ENCODE results near the gene PODXL2.

DNA sequence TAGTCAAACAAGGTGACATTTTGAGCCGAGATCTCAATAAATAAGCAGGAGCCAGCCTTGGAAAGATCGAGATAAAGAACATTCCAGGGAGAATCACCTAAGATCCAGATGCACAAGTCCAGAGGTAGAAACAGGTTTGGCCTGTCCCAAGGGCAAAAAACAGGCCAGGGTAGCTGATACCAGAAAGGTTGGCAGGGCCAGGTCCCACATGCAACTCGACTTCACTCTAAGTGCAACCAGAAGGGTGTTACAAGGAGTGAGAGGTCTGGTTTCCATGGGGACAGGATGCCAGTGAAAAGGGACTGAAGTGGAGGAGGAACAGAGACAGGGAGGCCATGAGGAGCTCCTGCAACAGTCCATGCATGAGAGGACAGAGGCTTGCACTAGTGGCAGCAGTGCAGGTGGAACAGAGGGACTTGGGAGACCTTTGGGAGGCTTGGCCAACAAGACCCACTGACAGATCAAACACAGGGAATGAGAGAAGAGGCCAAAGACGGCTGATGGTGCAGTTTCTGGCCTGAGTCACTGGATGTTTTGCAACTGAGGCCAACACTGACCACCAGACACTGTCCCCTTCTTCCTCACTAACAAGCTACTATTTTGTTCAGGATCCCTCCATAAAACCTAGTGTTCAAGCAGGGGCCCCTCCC is 43.7 kb upstream of the PODXL2 start:
- TF ChIP-seq, protein P1, sequence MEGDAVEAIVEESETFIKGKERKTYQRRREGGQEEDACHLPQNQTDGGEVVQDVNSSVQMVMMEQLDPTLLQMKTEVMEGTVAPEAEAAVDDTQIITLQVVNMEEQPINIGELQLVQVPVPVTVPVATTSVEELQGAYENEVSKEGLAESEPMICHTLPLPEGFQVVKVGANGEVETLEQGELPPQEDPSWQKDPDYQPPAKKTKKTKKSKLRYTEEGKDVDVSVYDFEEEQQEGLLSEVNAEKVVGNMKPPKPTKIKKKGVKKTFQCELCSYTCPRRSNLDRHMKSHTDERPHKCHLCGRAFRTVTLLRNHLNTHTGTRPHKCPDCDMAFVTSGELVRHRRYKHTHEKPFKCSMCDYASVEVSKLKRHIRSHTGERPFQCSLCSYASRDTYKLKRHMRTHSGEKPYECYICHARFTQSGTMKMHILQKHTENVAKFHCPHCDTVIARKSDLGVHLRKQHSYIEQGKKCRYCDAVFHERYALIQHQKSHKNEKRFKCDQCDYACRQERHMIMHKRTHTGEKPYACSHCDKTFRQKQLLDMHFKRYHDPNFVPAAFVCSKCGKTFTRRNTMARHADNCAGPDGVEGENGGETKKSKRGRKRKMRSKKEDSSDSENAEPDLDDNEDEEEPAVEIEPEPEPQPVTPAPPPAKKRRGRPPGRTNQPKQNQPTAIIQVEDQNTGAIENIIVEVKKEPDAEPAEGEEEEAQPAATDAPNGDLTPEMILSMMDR (IDR thresholded peaks at IDR 0.05; ENCODE audit: borderline replicate concordance, extremely low read depth, low read length, poor library complexity, severe bottlenecking), result no peak
- TF ChIP-seq EZH2 (IDR thresholded peaks at IDR 0.05; ENCODE audit: borderline replicate concordance, low read depth, low read length, severe bottlenecking), result no peak

Measured in DND-41 (cell line).